ENCODE data around the gene OTX2.

DNA sequence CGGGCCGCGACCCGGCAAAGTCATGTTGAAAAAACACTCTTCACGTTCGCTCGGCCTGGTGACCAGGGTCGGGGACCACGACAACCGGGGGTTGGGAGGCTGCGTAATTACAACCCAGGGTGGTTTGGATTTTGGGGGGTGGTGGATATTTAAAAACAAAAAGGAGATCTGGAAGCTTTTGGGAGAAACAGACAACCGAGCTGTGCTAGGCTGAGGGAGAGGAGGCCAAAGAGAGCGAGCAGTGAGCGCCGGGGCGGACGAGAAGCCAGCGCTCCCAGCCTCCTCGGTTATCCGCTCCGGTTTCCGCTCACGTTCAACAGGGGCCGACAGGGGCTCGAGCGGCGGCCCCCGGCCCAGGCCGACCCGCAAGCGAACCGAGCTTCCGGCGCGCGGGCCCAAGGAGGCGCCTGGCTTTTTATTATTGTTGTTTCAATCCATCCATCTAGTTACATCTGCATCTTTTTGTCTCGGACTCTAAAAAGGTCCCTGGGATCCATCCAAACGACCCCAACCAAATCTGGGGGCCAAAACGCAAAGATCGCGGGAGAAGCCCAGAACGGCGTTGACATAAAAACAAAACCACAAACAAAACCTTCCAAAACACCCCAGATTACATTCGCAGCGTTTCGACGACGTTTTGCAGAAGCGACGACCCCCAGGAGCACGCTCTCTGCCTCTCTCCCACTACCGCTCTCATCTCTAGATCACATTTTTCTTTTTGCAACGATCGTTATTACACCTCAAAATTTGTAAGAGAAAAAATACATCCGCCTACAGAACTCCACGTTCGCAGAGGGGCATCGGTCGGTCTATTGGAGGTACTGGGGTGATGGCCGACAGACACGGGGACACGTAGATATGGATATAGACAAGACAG is 771 bp downstream of the OTX2 start:
- TF ChIP-seq, protein P1, sequence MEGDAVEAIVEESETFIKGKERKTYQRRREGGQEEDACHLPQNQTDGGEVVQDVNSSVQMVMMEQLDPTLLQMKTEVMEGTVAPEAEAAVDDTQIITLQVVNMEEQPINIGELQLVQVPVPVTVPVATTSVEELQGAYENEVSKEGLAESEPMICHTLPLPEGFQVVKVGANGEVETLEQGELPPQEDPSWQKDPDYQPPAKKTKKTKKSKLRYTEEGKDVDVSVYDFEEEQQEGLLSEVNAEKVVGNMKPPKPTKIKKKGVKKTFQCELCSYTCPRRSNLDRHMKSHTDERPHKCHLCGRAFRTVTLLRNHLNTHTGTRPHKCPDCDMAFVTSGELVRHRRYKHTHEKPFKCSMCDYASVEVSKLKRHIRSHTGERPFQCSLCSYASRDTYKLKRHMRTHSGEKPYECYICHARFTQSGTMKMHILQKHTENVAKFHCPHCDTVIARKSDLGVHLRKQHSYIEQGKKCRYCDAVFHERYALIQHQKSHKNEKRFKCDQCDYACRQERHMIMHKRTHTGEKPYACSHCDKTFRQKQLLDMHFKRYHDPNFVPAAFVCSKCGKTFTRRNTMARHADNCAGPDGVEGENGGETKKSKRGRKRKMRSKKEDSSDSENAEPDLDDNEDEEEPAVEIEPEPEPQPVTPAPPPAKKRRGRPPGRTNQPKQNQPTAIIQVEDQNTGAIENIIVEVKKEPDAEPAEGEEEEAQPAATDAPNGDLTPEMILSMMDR (IDR thresholded peaks at IDR 0.05), result no peak
- no peak for TF ChIP-seq POLR2A (IDR thresholded peaks at IDR 0.05)

Data from lower leg skin (tissue), 3 donors.